HTR-8/SVneo (cell line): ENCODE measurements around the gene FBN2.

ENCODE experiments used
- DNase-seq: peaks from one replicate; pipeline ENCODE4 v3.0.0; 2011; ENCODE audit warnings: low spot score, mixed read lengths; ENCODE audit not compliant: insufficient read length
- FAIRE-seq: peaks from 2 replicates; lab custom pipeline; 2011; peaks lifted over from hg19 to GRCh38; lab: Jason Lieb, UNC

Gene FBN2

GRCh38 chr5:128273736-128274135, 264.3 kb downstream of the FBN2 start:
- FAIRE-seq, result no peak
- DNase-seq, result no peak

- FAIRE-seq (no peak), DNase-seq (peak; percentile 3)
Measured at GRCh38 chr5:128271859-128272464, 266.1 kb downstream of the FBN2 start.

- FAIRE-seq (no peak), DNase-seq (no peak)
Measured at GRCh38 chr5:128271071-128271470, 267.0 kb downstream of the FBN2 start.

- DNase-seq (no peak), FAIRE-seq (no peak)
Measured at GRCh38 chr5:128264564-128265360, 273.3 kb downstream of the FBN2 start.

GRCh38 chr5:128263357-128263756, 274.7 kb downstream of the FBN2 start:
- FAIRE-seq (no peak), DNase-seq (no peak)

GRCh38 chr5:128262911-128263310, 275.1 kb downstream of the FBN2 start:
- FAIRE-seq, result no peak
- DNase-seq, result no peak

GRCh38 chr5:128259607-128260021, 278.4 kb downstream of the FBN2 start:
- no peak for FAIRE-seq
- DNase-seq, result no peak

GRCh38 chr5:128258372-128258771, 279.7 kb downstream of the FBN2 start:
- FAIRE-seq, result no peak
- DNase-seq, result no peak

- DNase-seq, result no peak
- no peak for FAIRE-seq
Measured at GRCh38 chr5:128257076-128257475, 281.0 kb downstream of the FBN2 start.

- DNase-seq (no peak), FAIRE-seq (peak; percentile 13)
Measured at GRCh38 chr5:128254789-128255188, 283.3 kb downstream of the FBN2 start.

GRCh38 chr5:128253880-128254279, 284.2 kb downstream of the FBN2 start:
- DNase-seq (no peak), FAIRE-seq (no peak)

GRCh38 chr5:128253161-128253560, 284.9 kb downstream of the FBN2 start:
- no peak for DNase-seq
- no peak for FAIRE-seq

- no peak for FAIRE-seq
- DNase-seq, result no peak
Measured at GRCh38 chr5:128252756-128253155, 285.3 kb downstream of the FBN2 start.

GRCh38 chr5:128252196-128252595, 285.8 kb downstream of the FBN2 start:
- DNase-seq (no peak), FAIRE-seq (no peak)

GRCh38 chr5:128245974-128246373, 292.1 kb downstream of the FBN2 start:
- no peak for FAIRE-seq

GRCh38 chr5:128243958-128244582, 294.0 kb downstream of the FBN2 start:
- DNase-seq (no peak), FAIRE-seq (no peak)

More at GRCh38 chr5:128245974-128246373, 292.1 kb downstream of the FBN2 start:
- DNase-seq, result no peak

- DNase-seq (no peak), FAIRE-seq (no peak)
Measured at GRCh38 chr5:128241051-128241695, 296.9 kb downstream of the FBN2 start.

GRCh38 chr5:128237546-128237945, 300.5 kb downstream of the FBN2 start:
- DNase-seq, result no peak
- FAIRE-seq, result no peak

- DNase-seq (no peak), FAIRE-seq (no peak)
Measured at GRCh38 chr5:128237000-128237399, 301.0 kb downstream of the FBN2 start.

- peak; percentile 20 for FAIRE-seq
- DNase-seq, result no peak
Measured at GRCh38 chr5:128236334-128236733, 301.7 kb downstream of the FBN2 start.
